Activated CD4-positive, alpha-beta T cell treated with anti-CD3 and anti-CD28 coated beads for 36 hours (primary cell): ENCODE measurements around the gene SLC12A6. TPM values are rescaled to one million over a fixed set of nuclear protein-coding genes. Genes with fewer than 3 reads are reported as not detected.
"Not testable (repeated sequence)": the region's sequence is repeated elsewhere in the genome, so short reads cannot be mapped to it uniquely, and the experiment has no call there.

Experiments
- ATAC-seq: fragments of 200-7000 bp; cut with Tn5 transposase; one replicate; pipeline ENCODE4 v1.10.0; 2021; ENCODE audit warnings: mild to moderate bottlenecking, moderate library complexity
- CTCF ChIA-PET: fragments of 350-600 bp; sonication (Branson Sonifier 250); formaldehyde crosslinking; loops from one replicate; lab custom pipeline; 2021; ENCODE audit warnings: antibody characterized with exemption; lab: Charles Lee
- POLR2A ChIA-PET: fragments of 350-600 bp; sonication (Branson Sonifier 250); formaldehyde crosslinking; loops from one replicate; lab custom pipeline; 2021; ENCODE audit warnings: antibody characterized with exemption, inconsistent platforms; lab: Charles Lee
- DNase-seq: peaks from one replicate; pipeline ENCODE4 v3.0.0-alpha.2; 2020
- H3K27ac Mint-ChIP-seq: one replicate; pipeline ENCODE4 v1.8.0; 2021; ENCODE audit warnings: mixed read lengths
- H3K27me3 Mint-ChIP-seq: one replicate; pipeline ENCODE4 v1.8.0; 2021; ENCODE audit warnings: mixed read lengths
- H3K36me3 Mint-ChIP-seq: one replicate; pipeline ENCODE4 v1.8.0; 2021; ENCODE audit warnings: low read depth, mixed read lengths
- H3K4me1 Mint-ChIP-seq: one replicate; pipeline ENCODE4 v1.8.0; 2021; ENCODE audit warnings: mixed read lengths
- H3K4me3 Mint-ChIP-seq: one replicate; pipeline ENCODE4 v1.8.0; 2021; ENCODE audit warnings: mild to moderate bottlenecking, moderate library complexity, mixed read lengths
- H3K9me3 Mint-ChIP-seq: one replicate; pipeline ENCODE4 v1.8.0; 2021; ENCODE audit warnings: low read depth, mixed read lengths
- intact Hi-C, 2 experiments: fragments of 100-400 bp; cut with DNase I in 1 of 2; cut with micrococcal nuclease in 1 of 2; formaldehyde crosslinking; loops; one replicate each; pipeline versions ENCODE4 v1.14.2 to v1.15.1; 2022 to 2024; cut with DNase I, micrococcal nuclease
- total RNA-seq, 2 experiments: library from RNA; stranded (reverse); gene quantifications; one replicate each; pipeline ENCODE4 v1.2.3, GENCODE V29; 2021

SLC12A6 gene
- total RNA-seq = 10 to 100 TPM; 18.2 to 22.1 TPM

DNA sequence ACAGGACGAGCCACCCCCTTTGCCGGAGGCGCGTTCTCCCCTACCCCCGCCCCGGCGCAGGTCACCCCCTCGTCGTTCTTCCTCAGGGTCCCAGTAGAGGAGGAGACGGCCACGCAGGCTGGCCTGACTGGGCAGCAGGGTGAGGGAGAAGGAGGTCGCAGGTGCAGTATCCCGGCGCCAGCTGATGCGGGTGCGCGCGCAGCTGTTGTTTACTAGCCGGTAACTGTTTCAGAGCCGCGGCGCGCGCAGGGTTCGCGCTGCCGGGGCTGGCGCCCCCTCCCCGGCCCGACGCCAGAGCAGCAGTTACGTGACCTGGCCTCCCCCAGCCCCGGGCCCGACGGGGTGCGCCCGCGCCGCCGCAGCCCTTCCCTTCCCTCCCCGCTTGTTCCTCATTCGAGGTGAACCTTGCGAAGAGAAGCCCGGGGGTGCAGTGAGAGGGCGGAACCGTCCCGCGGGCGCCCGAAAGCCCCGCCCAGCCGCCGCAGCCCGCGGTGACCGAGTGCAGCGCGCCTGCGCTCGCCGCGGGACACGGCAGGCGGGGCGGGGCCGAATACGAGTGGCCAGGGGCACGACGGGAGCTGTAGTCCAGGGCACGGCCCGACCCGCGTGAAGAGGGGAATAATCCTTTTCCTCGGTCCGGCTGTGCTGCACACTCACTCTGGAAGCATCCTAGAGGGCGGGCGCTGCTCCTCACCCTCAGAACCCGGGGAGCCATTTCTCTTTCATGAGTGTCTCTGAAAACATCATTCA lies at the start of gene SLC12A6:
TSS of gene SLC12A6 (minus strand) at position 225 of the 750 bp plus-strand sequence. CDS start 1,101 bp downstream, outside the sequence.
- peak; percentile 82 for ATAC-seq
- ChIA-PET CTCF (interaction anchor here (0.6 to 4.6 kb wide), 7 partner anchors 10 to 1244 kb away, joined by 3 to 17 read pairs (median 3); partner anchors contain the start of genes KATNBL1 and LPCAT4), POLR2A (interaction anchor here (0.6 to 2.4 kb wide), 6 partner anchors 9 to 298 kb away, joined by 3 to 12 read pairs (median 4); partner anchors contain the start of genes EMC7, GOLGA8B and PGBD4)
- Mint-ChIP-seq H3K27ac (peak within 1 kb of the TSS; percentile 97), H3K4me3 (peak within 1 kb of the TSS; percentile 83), H3K36me3 (peaks cover 31% of the 10 kb centered on the region), H3K27me3 (no peaks in the 10 kb centered on the region), H3K9me3 (no peaks in the 10 kb centered on the region), H3K4me1 (peaks cover 67% of the 10 kb centered on the region)
- peak; percentile 95 for DNase-seq
- intact Hi-C loops = loop anchor here (1.0 to 5.0 kb wide), 6 partner anchors 30 to 650 kb away; partner anchors contain the start of genes AVEN (in 2 of the 2), LPCAT4 (in 1 of the 2), PGBD4 (in 1 of the 2) and ZNF770 (in 1 of the 2)

DNA sequence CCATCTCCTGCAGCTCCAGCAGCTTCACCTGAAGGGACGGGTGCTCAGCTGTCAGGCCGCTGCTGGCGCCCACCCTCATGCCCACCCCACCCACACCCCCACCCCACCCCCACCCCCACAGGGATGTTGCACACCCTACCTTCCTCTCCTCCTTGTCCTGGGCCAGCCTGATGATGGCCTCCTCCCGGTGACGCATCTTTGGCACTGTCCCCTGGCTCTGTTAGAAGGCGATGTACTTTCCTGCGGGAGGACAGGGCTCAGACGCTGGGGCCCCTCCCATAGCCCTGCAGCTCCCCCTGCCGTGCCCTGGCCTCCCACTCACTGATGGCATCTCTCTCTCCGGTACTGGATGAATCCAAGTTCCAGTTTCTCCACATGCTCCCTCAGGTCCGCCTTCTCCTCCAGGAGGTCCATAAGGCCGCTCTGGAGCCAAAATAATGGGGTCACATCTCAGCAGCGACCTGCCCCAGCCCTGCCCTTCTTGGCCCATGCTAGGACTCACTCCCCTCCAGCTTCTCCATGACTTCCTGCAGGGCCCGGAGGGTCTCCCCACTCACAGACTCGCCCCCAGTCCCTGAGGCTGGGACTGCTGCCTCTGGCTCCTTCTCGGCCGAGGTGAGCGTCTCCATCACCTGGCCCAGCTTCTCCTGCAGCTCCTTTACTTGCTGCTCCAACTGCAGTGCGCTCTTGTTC lies 44.4 kb upstream of the SLC12A6 start:
- POLR2A ChIA-PET, H3K4me1 Mint-ChIP-seq, ATAC-seq, H3K27me3 Mint-ChIP-seq, CTCF ChIA-PET, DNase-seq, H3K4me3 Mint-ChIP-seq, H3K9me3 Mint-ChIP-seq, intact Hi-C loops, H3K36me3 Mint-ChIP-seq, H3K27ac Mint-ChIP-seq: not testable (repeated sequence)

DNA sequence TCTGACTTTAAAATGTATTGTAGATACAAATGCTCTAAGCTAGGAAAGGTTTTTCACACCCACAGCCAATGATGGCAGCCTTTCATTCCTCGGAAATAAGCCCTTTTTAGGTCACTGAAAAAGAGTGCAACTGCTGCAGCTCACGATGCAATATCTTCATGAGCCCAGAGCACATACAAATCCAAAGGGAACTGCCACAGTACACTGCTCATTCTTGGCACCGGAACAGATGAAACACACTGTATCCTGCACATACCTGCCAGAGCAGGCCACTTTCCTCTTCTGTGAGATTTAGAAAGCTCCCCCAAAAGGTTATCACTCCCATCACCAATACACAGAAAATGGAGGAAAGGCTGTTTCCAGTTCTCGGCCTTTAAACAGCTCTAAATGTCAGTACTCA lies 42.9 kb upstream of the SLC12A6 start:
- H3K27ac Mint-ChIP-seq, CTCF ChIA-PET, H3K4me3 Mint-ChIP-seq, H3K27me3 Mint-ChIP-seq, H3K36me3 Mint-ChIP-seq, intact Hi-C loops, POLR2A ChIA-PET, DNase-seq, ATAC-seq, H3K9me3 Mint-ChIP-seq, H3K4me1 Mint-ChIP-seq: not testable (repeated sequence)

DNA sequence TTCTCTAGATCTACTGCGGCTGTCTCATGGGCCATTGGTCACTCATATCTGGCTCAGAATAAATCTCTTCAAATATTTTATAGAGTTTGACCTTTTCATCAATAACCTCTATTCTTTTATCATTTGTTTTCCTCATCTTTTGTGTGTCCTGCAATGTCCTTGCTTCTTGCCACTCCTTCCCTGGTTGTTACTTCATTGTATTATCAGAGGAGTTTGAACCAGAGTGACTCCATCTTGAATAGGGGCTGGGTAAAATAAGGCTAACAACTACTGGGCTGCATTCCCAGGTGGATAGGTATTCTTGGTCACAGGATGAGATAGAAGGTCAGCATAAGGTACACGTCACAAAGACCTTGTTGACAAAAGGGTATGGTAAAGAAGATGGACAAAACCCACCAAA lies 39.3 kb upstream of the SLC12A6 start:
- no peak for ATAC-seq
- H3K4me1 Mint-ChIP-seq = no peaks in the 10 kb centered on the region
- CTCF ChIA-PET = no interaction called here

DNA sequence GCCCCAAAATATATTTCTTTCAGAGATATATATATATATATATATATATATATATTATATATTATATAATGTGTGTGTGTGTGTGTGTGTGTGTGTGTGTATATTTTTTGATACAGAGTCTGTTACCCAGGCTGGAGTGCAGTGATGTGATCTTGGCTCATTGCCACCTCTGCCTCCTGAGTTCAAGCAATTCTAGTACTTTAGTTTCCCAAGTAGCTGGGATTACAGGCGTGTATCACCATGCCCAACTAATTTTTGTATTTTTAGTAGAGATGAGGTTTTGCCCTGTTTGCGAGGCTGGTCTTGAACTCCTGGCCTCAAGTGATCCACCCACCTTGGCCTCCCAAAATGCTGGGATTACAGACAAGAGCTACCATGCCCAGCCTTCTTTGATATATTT lies 38.0 kb upstream of the SLC12A6 start:
- CTCF ChIA-PET = interaction anchor here (0.9 kb wide), 1 partner anchor 8 kb away, joined by 3 read pairs; no protein-coding TSS in a partner anchor
- intact Hi-C loops, H3K36me3 Mint-ChIP-seq, H3K4me3 Mint-ChIP-seq, H3K27me3 Mint-ChIP-seq, ATAC-seq, POLR2A ChIA-PET, H3K27ac Mint-ChIP-seq, H3K4me1 Mint-ChIP-seq, H3K9me3 Mint-ChIP-seq, DNase-seq: not testable (repeated sequence)

More for the DNA sequence above, 39.3 kb upstream of the SLC12A6 start:
- H3K27ac Mint-ChIP-seq = no peak overlapping the region
- no peaks in the 10 kb centered on the region for H3K9me3 Mint-ChIP-seq
- intact Hi-C loops = no loop called here
- POLR2A ChIA-PET = no interaction called here
- no peak overlapping the region for H3K4me3 Mint-ChIP-seq
- H3K36me3 Mint-ChIP-seq = peaks cover 5% of the 10 kb centered on the region
- H3K27me3 Mint-ChIP-seq = no peaks in the 10 kb centered on the region
- no peak for DNase-seq

DNA sequence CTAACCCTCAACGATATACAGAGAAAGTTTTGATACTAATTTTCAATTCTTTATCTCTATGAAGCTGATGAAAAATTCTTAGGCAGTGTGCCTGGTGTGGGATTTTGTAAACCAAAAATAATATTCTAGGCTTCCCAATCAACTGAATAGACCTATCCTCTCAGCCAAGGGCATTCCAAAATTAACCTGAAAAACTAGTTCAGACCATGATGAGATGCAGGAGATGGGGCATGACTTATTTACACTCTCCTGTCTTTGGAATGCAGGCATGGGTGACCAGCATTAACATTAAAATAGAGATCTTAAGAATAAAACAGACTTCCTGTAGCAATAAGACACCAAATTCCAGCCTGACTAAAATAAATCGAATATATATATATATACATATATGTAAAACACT lies 37.2 kb upstream of the SLC12A6 start:
- Mint-ChIP-seq H3K4me1 (peaks cover 8% of the 10 kb centered on the region), H3K27ac (no peak overlapping the region), H3K9me3 (no peaks in the 10 kb centered on the region), H3K4me3 (no peak overlapping the region), H3K36me3 (peaks cover 2% of the 10 kb centered on the region), H3K27me3 (no peaks in the 10 kb centered on the region)
- no peak for ATAC-seq
- intact Hi-C loops = no loop called here
- DNase-seq = no peak
- ChIA-PET POLR2A (no interaction called here), CTCF (no interaction called here)

DNA sequence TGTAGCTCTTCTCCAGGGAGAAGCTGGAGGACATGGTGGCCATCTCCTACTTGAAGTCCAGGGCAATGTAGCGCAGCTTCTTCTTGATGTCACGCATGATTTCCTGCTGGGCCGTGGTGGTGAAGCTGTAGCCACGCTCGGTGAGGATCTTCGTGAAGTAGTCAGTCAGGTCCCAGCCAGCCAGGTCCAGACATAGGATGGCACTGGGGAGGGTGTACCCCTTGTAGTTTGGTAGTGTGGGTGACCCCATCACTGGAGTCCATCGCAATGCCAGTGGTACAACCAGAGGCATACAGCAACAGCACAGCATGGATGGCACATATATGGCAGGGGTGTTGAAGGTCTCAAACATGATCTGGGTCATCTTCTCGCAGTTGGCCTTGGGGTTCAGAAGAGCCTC lies 36.4 kb upstream of the SLC12A6 start:
- Mint-ChIP-seq H3K36me3 (no peaks in the 10 kb centered on the region), H3K4me1 (peaks cover 13% of the 10 kb centered on the region), H3K9me3 (no peaks in the 10 kb centered on the region), H3K27ac (no peak overlapping the region), H3K27me3 (no peaks in the 10 kb centered on the region), H3K4me3 (no peak overlapping the region)
- DNase-seq (no peak), ATAC-seq (no peak)
- ChIA-PET CTCF (no interaction called here), POLR2A (no interaction called here)
- intact Hi-C loops = no loop called here

DNA sequence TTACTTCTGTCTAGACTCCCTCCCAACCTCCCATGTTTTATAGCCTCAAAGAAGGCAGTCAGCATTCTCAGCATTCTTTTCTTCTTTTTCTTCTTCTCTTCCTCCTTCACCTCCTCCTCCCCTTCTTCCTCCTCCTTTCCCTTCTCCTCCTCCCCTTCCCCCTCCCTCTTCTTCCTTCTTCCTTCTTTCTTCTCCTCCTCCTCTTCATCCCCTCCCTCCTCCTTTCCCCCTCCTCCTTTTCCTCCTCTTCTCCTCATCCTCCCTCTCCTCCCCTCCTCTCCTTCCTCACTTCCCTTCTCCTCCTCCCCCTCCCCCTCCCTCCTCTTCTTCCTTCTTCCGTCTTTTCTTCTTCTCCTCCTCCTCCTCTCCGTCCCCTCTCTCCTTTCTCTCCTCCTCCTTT lies 33.1 kb upstream of the SLC12A6 start:
- Mint-ChIP-seq H3K36me3 (no peaks in the 10 kb centered on the region), H3K9me3 (no peaks in the 10 kb centered on the region), H3K27ac (no peak overlapping the region), H3K27me3 (no peaks in the 10 kb centered on the region), H3K4me3 (no peak overlapping the region), H3K4me1 (peaks cover 26% of the 10 kb centered on the region)
- DNase-seq (no peak), ATAC-seq (no peak)
- ChIA-PET CTCF (no interaction called here), POLR2A (no interaction called here)
- intact Hi-C loops = no loop called here

DNA sequence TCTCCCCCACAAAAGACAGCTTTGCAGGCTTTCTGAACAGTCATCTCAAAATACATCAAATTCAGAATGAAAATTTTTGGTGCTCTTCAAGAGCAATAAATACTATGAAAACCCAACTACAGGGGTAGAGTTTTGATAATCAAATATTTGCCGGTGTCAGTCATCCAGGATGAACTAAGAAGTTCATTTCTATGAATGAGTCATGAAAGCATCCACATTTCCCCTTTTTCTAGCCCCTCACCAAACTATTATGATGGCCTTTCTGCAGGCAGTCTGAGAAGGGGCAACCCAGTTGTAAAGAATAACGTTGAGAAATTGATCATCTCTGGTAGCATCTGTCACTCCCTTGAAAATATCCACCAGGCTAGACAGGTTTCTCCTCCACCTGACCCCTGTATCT lies 32.5 kb upstream of the SLC12A6 start:
- H3K4me3 Mint-ChIP-seq = no peak overlapping the region
- ATAC-seq (no peak), DNase-seq (no peak)
- ChIA-PET CTCF (no interaction called here), POLR2A (no interaction called here)
- intact Hi-C loops = no loop called here
- H3K27me3 Mint-ChIP-seq = no peaks in the 10 kb centered on the region
- no peak overlapping the region for H3K27ac Mint-ChIP-seq
- no peaks in the 10 kb centered on the region for H3K9me3 Mint-ChIP-seq
- H3K4me1 Mint-ChIP-seq = peaks cover 31% of the 10 kb centered on the region
- H3K36me3 Mint-ChIP-seq = no peaks in the 10 kb centered on the region

DNA sequence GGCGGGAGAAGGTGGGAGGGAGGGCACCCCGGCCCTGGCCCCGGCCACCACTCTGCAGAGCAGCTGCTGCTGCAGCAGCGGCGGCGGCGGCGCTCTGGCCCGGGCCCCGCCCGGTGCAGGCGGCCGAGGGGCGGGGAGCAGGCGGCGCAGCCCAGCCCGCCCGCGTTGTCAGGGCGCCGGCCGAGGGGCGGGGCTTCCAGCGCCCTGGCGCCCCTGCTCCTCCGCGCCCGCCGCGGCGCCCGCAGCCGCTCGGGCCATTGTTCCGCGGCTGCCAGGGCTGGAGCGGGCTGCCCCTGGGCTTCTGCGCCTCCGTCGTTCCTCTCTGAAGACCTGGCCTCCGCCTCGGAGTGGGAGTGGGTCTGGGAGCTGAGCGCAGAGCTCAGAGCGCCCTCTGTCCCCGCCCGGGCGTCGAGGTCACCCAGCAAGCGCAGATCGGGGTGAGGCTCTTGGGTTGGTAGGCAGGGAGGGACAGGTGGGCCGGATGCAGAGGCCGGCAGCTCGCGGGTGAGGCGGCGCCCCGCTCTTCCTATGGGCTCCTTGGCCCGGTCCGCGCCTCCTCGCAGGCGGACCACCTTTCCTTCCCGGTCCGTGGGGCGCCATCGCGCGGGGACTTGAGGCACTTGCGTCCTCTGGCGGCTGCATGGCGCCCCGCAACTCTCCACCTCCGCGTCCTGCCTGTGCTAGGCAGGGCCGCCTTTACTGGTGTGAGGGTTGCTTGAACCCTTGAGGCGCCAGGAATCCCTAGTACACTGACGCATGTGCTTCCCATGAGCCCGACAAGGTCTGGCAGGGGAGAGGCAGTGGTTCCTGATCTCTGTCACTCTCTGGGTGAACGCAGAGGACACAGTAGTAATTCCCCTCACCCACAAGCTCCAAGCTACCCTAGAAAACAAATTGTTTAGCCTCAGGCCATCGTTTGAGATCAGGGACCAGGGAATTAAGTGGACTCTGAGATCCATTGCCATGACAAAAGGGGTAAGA lies 29.8 kb upstream of the SLC12A6 start, which contains the start of gene LPCAT4:
TSS of gene LPCAT4 (minus strand) at position 96 of the 981 bp plus-strand sequence. CDS start 96 bp downstream, outside the sequence.
- ATAC-seq = peak; percentile 84
- ChIA-PET CTCF (interaction anchor here (0.6 to 4.0 kb wide), 40 partner anchors 8 to 1347 kb away, joined by 3 to 29 read pairs (median 6); partner anchors contain the start of genes GOLGA8B, KATNBL1, NOP10 and NUTM1), POLR2A (interaction anchor here (0.6 to 1.2 kb wide), 10 partner anchors 15 to 267 kb away, joined by 3 to 5 read pairs (median 3); partner anchors contain the start of genes EMC7, GOLGA8B and PGBD4)
- peaks cover 4% of the 10 kb centered on the region for H3K36me3 Mint-ChIP-seq
- intact Hi-C loops = loop anchor here (1.0 to 10.0 kb wide), 13 partner anchors 24 to 617 kb away; partner anchors contain the start of genes GOLGA8A (in 2 of the 2), KATNBL1 (in 2 of the 2), NOP10 (in 2 of the 2) and NUTM1 (in 2 of the 2)
- DNase-seq = peak; percentile 94
- peak within 1 kb of the TSS; percentile 99 for H3K4me3 Mint-ChIP-seq
- peaks cover 36% of the 10 kb centered on the region for H3K4me1 Mint-ChIP-seq
- no peaks in the 10 kb centered on the region for H3K9me3 Mint-ChIP-seq
- H3K27ac Mint-ChIP-seq = peak within 1 kb of the TSS; percentile 89
- H3K27me3 Mint-ChIP-seq = no peaks in the 10 kb centered on the region
